DND-41 (cell line): ENCODE data around the gene CREB1.

Source experiments
- EZH2 ChIP-seq: IDR thresholded peaks from 3 replicates; pipeline ENCODE4 v1.6.1; 2012; ENCODE audit warnings: borderline replicate concordance, low read depth, mild to moderate bottlenecking, moderate library complexity, low read length, inconsistent platforms; ENCODE audit not compliant: severe bottlenecking
- TF ChIP-seq, protein P1 (sequence below): IDR thresholded peaks from 2 replicates; pipeline ENCODE4 v1.5.1; 2012; ENCODE audit warnings: borderline replicate concordance, low read length, moderate library complexity, mild to moderate bottlenecking; ENCODE audit not compliant: poor library complexity, severe bottlenecking; ENCODE audit errors: extremely low read depth

DNA sequence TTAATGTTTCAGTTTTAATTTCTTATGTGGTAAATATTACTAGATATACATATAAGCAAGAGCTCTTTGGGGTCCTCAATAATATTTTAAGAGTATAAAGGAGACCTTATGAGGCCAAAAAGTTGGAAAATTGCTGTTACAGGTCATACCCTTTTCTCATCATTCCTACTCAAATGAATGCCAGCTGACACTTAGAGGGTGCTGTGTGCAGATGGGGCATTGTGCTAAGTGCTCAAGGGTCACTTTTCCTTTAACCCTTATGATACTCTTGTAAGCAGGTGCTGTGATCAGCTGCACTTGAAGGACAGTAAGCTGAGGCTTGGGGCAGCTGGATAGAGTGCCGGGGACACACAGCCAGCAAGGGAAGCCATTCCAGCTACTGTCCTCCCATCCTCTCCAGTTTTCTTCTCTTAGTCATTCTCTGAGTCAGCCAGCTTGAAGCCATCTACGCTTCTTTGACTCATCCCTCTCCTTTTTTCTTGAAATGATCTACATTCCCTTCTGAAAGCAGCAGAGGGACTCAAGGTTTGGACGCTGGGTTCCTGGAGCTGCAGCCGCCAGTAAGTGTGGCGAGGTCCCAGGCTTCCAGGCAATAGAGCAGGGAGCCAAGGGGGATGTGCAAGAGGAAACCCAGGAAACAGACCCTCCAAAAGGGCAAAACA is 42.0 kb upstream of the CREB1 start:
- TF ChIP-seq, protein P1, sequence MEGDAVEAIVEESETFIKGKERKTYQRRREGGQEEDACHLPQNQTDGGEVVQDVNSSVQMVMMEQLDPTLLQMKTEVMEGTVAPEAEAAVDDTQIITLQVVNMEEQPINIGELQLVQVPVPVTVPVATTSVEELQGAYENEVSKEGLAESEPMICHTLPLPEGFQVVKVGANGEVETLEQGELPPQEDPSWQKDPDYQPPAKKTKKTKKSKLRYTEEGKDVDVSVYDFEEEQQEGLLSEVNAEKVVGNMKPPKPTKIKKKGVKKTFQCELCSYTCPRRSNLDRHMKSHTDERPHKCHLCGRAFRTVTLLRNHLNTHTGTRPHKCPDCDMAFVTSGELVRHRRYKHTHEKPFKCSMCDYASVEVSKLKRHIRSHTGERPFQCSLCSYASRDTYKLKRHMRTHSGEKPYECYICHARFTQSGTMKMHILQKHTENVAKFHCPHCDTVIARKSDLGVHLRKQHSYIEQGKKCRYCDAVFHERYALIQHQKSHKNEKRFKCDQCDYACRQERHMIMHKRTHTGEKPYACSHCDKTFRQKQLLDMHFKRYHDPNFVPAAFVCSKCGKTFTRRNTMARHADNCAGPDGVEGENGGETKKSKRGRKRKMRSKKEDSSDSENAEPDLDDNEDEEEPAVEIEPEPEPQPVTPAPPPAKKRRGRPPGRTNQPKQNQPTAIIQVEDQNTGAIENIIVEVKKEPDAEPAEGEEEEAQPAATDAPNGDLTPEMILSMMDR, result no peak
- no peak for TF ChIP-seq EZH2
